GM12801 (cell line): ENCODE data around the gene CFAP46.

Experiments
- TF ChIP-seq, protein P1 (sequence below): IDR thresholded peaks from one replicate; pipeline ENCODE4 v1.5.1; 2011; ENCODE audit warnings: control low read depth; ENCODE audit not compliant: insufficient read length; ENCODE audit errors: extremely low read depth

Gene CFAP46

GRCh38 chr10:132877473-132877872, 64.9 kb downstream of the CFAP46 start:
- TF ChIP-seq, protein P1, sequence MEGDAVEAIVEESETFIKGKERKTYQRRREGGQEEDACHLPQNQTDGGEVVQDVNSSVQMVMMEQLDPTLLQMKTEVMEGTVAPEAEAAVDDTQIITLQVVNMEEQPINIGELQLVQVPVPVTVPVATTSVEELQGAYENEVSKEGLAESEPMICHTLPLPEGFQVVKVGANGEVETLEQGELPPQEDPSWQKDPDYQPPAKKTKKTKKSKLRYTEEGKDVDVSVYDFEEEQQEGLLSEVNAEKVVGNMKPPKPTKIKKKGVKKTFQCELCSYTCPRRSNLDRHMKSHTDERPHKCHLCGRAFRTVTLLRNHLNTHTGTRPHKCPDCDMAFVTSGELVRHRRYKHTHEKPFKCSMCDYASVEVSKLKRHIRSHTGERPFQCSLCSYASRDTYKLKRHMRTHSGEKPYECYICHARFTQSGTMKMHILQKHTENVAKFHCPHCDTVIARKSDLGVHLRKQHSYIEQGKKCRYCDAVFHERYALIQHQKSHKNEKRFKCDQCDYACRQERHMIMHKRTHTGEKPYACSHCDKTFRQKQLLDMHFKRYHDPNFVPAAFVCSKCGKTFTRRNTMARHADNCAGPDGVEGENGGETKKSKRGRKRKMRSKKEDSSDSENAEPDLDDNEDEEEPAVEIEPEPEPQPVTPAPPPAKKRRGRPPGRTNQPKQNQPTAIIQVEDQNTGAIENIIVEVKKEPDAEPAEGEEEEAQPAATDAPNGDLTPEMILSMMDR, result no peak

DNA sequence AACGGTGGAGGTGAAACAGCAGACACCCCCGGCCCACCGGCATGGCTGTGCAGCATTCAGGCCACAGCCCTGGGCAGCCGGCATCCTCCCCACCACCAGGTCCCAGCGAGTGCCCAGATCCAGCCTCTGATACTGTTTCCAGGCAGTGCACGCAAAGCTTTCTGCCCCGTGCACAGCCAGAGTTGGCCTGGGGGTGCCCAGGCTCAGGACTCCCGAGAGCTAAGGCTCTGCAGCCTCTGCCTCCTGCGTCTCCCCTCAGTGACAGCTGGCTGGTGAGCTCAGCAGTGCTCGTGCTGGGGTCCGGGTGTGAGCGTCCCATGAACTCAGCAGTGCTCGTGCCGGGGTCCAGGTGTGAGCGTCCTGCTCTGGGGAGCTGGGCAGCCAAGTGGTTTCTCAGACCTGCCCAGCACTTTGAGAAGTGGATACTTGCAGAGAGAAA, 65.4 kb downstream of the CFAP46 start:
- TF ChIP-seq, protein P1, result no peak

DNA sequence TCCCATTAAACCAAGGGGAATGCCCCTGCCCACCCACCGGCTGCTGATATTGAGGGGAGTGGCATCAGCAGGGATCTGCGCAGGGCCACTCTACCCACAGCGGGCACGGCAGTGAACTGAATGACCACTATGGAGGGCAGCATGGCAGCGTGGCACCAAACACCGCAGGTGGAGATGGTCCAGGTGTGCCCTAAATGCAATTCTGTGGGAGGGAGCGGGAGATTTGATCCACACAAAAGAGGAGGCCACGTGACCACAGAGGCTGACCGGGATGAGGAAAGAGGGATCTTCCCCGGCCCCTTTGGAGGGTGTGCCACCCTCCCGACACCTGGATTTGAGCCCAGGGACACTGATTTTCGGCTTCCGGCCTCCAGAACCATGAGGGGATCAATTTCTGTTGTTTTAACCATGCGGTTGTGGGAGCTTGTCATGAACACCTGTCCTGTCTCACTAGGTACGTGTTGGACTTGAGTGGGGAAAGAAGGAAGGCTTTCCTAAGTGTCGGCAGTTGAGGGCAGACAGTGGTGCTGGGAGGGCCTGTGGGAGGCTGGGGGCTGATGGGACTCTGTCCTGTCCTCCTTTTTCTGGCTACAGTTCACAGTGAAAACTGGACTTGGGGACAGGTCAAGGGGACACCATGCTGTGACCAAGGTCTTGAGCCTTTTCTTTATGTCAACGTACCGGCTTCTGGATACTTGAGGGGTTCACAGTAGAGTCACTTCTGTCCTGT, 66.1 kb downstream of the CFAP46 start:
- TF ChIP-seq, protein P1, result no peak

DNA sequence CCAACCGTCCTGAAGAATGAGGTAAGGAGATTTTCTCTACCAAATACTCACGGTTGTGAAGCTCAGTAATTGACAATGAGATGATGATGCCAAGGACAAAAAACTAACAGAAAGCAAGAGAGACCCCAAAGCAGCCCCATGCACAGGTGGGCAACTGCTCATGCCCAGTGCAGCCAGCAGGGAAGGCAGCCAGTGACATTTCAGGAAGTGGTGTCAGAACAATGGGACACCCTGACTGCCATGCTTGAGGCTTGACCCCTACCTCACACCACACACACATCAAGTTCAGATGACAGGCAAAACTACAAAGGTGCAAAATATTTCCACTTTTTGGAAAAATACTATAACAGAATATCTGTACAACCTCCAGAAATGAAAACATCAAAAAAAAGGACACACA, 66.9 kb downstream of the CFAP46 start:
- TF ChIP-seq, protein P1, result no peak

DNA sequence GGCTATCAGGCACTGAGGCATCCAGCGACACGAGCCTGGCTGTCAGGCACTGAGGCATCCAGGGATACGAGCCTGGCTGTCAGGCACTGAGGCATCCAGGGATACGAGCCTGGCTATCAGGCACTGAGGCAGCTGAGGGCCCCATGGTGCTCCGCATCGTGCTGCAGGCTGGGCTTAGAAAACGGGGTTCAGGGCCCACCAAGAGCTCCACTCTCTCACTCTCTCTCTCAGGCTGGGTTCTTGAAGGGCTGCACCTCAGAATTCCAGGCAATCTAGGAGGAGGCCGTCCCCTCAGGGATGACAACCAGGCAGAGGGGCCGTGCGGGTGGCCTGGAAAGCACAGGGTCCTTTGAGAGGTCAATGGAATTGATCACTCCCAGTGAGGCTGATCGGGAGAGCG, 69.0 kb downstream of the CFAP46 start:
- TF ChIP-seq, protein P1, result no peak

- TF ChIP-seq, protein P1, result no peak
Observed at GRCh38 chr10:132872658-132873057, 69.7 kb downstream of the CFAP46 start.

GRCh38 chr10:132870426-132870825, 71.9 kb downstream of the CFAP46 start:
- TF ChIP-seq, protein P1, result no peak

- TF ChIP-seq, protein P1, result no peak
Observed at GRCh38 chr10:132869621-132870020, 72.7 kb downstream of the CFAP46 start.
